Esophagus (tissue), 2 donors: Measurements from ENCODE around the gene IL17D. TPM values are rescaled to one million over a fixed set of nuclear protein-coding genes. Genes with fewer than 3 reads are reported as not detected.
A peak's percentile ranks its signal among the peaks of the same experiment; 100 is the strongest.

Source experiments
- H3K27ac ChIP-seq, 2 donors: one replicate each; pipeline ENCODE4 v1.5.1; 2013; ENCODE audit warnings: low read depth in 2 of 2, mild to moderate bottlenecking in 2 of 2, inconsistent platforms in 1 of 2, low read length in 1 of 2, moderate library complexity in 1 of 2
- H3K27me3 ChIP-seq, 2 donors: one replicate each; pipeline ENCODE4 v1.6.1; 2013; ENCODE audit warnings: low read length in 2 of 2, control low read depth in 1 of 2, mild to moderate bottlenecking in 1 of 2; ENCODE audit not compliant: insufficient read depth in 2 of 2, control insufficient read depth in 1 of 2
- H3K36me3 ChIP-seq, 2 donors: one replicate each; pipeline ENCODE4 v1.6.1; 2013; ENCODE audit warnings: low read length in 1 of 2; ENCODE audit not compliant: control insufficient read depth in 2 of 2, insufficient read depth in 2 of 2
- H3K4me1 ChIP-seq, 2 donors: one replicate each; pipeline ENCODE4 v1.6.1; 2013; ENCODE audit warnings: low read length in 1 of 2; ENCODE audit not compliant: control insufficient read depth in 2 of 2, insufficient read depth in 2 of 2
- H3K4me3 ChIP-seq, 2 donors: one replicate each; pipeline ENCODE4 v1.5.1; 2013; ENCODE audit warnings: low read length in 2 of 2, mild to moderate bottlenecking in 2 of 2, low read depth in 1 of 2, moderate library complexity in 1 of 2
- H3K9me3 ChIP-seq, 2 donors: one replicate each; pipeline ENCODE4 v1.6.1; 2013; ENCODE audit warnings: mild to moderate bottlenecking in 2 of 2, low read depth in 1 of 2, low read length in 1 of 2, moderate library complexity in 1 of 2; ENCODE audit not compliant: control insufficient read depth in 2 of 2, insufficient read depth in 1 of 2
- WGBS, 2 donors: extraction: QIAGEN DNeasy Blood & Tissue Kit; methylation state at CpG; one replicate each; pipeline ENCODE4 v1.1.7; 2013; 5-methylcytosine and 5-hydroxymethylcytosine counted together
- polyA plus RNA-seq, 2 donors: library from polyadenylated mRNA; stranded (reverse); fragments of 200-250 nt; gene quantifications; one replicate each; pipeline ENCODE4 v1.2.3, GENCODE V29; 2013
- donor health status: healthy with polysubstance abuse.
- donor health status: Bipolar disorder and iron deficiency.

The IL17D gene
- polyA plus RNA-seq, 2 donors, result 0.35 to 0.61 TPM

- H3K27me3 ChIP-seq, result no peaks in the 10 kb centered on the region
- H3K4me3 ChIP-seq, result no peak overlapping the region
- peaks cover 0 to 5% of the 10 kb centered on the region in 2 donors for H3K9me3 ChIP-seq
- H3K27ac ChIP-seq, result peak overlapping the region; percentile 19 to 60
- WGBS, 2 donors, result 65 to 72% methylated on average over 8 of the region's 8 CpGs
- peaks cover 0 to 2% of the 10 kb centered on the region in 2 donors for H3K4me1 ChIP-seq
- H3K36me3 ChIP-seq, result no peaks in the 10 kb centered on the region
Measured at GRCh38 chr13:20714161-20714560, 10.7 kb downstream of the IL17D start.

GRCh38 chr13:20714563-20715329 is 11.2 kb downstream of the IL17D start:
- WGBS, 2 donors, result 54 to 69% methylated on average over 9 of the region's 9 CpGs
- peak overlapping the region; percentile 19 to 60 for H3K27ac ChIP-seq
- H3K36me3 ChIP-seq, result no peaks in the 10 kb centered on the region

DNA sequence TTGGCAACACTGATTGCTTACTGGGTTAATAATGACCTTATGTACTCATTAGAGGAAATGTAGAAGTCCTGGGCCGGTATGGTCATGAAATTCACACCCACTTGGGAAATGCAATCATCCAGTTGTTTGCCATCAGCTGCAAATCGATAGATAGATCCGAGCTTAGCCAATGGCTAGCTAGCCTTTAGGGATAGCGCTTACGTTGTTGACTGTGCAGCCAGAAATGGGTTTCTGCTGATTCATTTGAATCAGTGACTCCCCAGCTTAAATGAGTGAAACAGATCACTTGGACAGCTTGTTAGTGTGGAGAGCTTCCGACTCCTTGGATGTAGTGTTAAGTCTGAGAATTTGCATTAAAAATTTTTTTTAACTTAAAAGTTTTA is 11.8 kb downstream of the IL17D start:
- Histone ChIP-seq H3K4me1 (peaks cover 0 to 2% of the 10 kb centered on the region in 2 donors), H3K4me3 (no peak overlapping the region), H3K36me3 (no peaks in the 10 kb centered on the region), H3K27ac (no peak overlapping the region), H3K9me3 (peaks cover 0 to 6% of the 10 kb centered on the region in 2 donors), H3K27me3 (no peaks in the 10 kb centered on the region)
- 74 to 82% methylated on average over 6 of the region's 6 CpGs for WGBS, 2 donors

More at GRCh38 chr13:20714563-20715329, 11.2 kb downstream of the IL17D start:
- H3K27me3 ChIP-seq, result no peaks in the 10 kb centered on the region
- H3K9me3 ChIP-seq, result peaks cover 0 to 6% of the 10 kb centered on the region in 2 donors
- no peak overlapping the region for H3K4me3 ChIP-seq
- peaks cover 0 to 2% of the 10 kb centered on the region in 2 donors for H3K4me1 ChIP-seq

DNA sequence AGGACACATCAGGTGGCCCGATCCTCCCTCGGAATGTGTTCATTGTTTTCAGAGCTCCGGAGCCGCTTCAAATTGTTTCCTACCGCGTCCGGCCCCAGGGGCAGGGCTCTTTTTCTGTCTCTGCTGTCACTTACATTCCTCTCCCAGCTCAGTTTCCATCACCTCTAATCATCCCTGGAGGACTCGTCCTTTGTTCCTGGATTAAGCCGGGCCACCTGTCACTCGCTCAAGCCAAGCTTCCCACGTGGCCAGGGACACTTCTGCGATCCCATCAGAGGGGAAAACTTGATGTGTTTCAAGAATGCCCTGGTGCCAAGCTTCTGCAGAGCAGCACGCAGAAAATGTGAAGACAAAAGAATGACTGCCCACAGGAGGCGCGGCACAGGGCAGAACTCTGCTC is 13.5 kb downstream of the IL17D start:
- H3K4me3 ChIP-seq, result no peak overlapping the region
- no peak overlapping the region for H3K27ac ChIP-seq
- WGBS, 2 donors, result 55 to 62% methylated on average over 15 of the region's 15 CpGs
- peaks cover 6% of the 10 kb centered on the region in 2 donors for H3K4me1 ChIP-seq
- peaks cover 0 to 6% of the 10 kb centered on the region in 2 donors for H3K9me3 ChIP-seq
- H3K27me3 ChIP-seq, result no peaks in the 10 kb centered on the region
- H3K36me3 ChIP-seq, result no peaks in the 10 kb centered on the region

GRCh38 chr13:20717581-20718542 is 14.4 kb downstream of the IL17D start:
- H3K27me3 ChIP-seq, result no peaks in the 10 kb centered on the region
- no peak overlapping the region for H3K4me3 ChIP-seq
- WGBS, 2 donors, result 91 to 92% methylated on average over 44 of the region's 44 CpGs
- H3K36me3 ChIP-seq, result no peaks in the 10 kb centered on the region
- H3K27ac ChIP-seq, result no peak overlapping the region
- H3K9me3 ChIP-seq, result peaks cover 0 to 6% of the 10 kb centered on the region in 2 donors
- H3K4me1 ChIP-seq, result peaks cover 5 to 6% of the 10 kb centered on the region in 2 donors

- 74 to 79% methylated on average over 12 of the region's 12 CpGs for WGBS, 2 donors
- H3K36me3 ChIP-seq, result no peaks in the 10 kb centered on the region
- H3K4me3 ChIP-seq, result no peak overlapping the region
- H3K4me1 ChIP-seq, result peaks cover 3 to 6% of the 10 kb centered on the region in 2 donors
- no peaks in the 10 kb centered on the region for H3K27me3 ChIP-seq
- H3K9me3 ChIP-seq, result peaks cover 0 to 6% of the 10 kb centered on the region in 2 donors
- no peak overlapping the region for H3K27ac ChIP-seq
Measured at GRCh38 chr13:20718958-20719566, 15.6 kb downstream of the IL17D start.

DNA sequence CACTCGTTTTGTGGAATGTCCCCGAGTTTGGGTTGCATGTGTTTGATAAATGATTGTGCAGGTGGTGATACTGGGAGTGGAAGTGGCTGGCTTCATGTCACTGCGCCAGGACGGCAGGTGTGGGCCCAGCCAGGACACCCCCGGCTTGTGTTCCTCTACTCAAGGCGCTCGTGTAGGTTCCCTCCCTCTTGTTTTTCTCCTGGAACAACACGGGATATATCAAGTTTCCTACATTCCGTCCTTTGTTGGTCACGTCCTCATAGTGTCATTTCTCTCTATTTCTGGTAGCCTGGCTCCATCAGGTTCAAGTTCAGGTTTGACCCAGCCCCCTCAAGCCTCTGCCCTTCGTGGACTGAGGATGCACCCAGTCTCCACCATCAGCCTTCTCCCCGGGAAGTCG is 16.3 kb downstream of the IL17D start:
- Histone ChIP-seq H3K4me1 (peaks cover 3 to 6% of the 10 kb centered on the region in 2 donors), H3K27me3 (no peaks in the 10 kb centered on the region), H3K27ac (no peak overlapping the region), H3K9me3 (peaks cover 0 to 6% of the 10 kb centered on the region in 2 donors), H3K4me3 (no peak overlapping the region), H3K36me3 (no peaks in the 10 kb centered on the region)
- WGBS, 2 donors, result 79 to 83% methylated on average over 13 of the region's 13 CpGs

- Histone ChIP-seq H3K4me1 (peaks cover 3 to 6% of the 10 kb centered on the region in 2 donors), H3K27me3 (no peaks in the 10 kb centered on the region)
- 92 to 93% methylated on average over 11 of the region's 11 CpGs for WGBS, 2 donors
Measured at GRCh38 chr13:20720499-20720898, 17.0 kb downstream of the IL17D start.

DNA sequence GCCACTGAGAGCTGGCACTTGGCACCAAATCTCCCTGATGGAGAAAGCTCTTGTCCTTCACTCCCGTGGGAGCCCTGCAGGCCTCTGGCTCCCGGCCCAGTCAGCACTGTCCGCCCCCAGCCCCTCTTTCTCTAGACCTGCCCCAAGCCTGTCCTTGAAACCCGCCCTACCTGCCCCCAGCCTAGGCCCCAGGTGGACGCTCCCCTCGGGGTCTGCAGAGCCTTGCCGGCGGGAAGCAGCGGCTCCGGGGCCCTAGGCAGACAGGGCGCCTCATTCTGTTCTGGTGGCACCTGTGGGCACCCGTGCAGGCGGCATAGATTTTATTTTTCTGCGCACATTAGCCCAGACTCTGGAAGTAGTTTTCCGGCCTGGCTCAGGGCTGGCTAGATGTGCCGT is 17.6 kb downstream of the IL17D start:
- 64 to 82% methylated on average over 16 of the region's 16 CpGs for WGBS, 2 donors
- H3K4me3 ChIP-seq, result no peak overlapping the region
- peaks cover 3 to 6% of the 10 kb centered on the region in 2 donors for H3K4me1 ChIP-seq
- H3K36me3 ChIP-seq, result no peaks in the 10 kb centered on the region
- no peak overlapping the region for H3K27ac ChIP-seq
- H3K27me3 ChIP-seq, result no peaks in the 10 kb centered on the region
- H3K9me3 ChIP-seq, result peaks cover 0 to 6% of the 10 kb centered on the region in 2 donors

More at GRCh38 chr13:20720499-20720898, 17.0 kb downstream of the IL17D start:
- H3K9me3 ChIP-seq, result peaks cover 0 to 6% of the 10 kb centered on the region in 2 donors
- no peaks in the 10 kb centered on the region for H3K36me3 ChIP-seq
- no peak overlapping the region for H3K4me3 ChIP-seq
- no peak overlapping the region for H3K27ac ChIP-seq
